Head of caudate nucleus (tissue), 42 donors: ENCODE results near the gene CTNNA1.
"Not testable (repeated sequence)": the region's sequence is repeated elsewhere in the genome, so short reads cannot be mapped to it uniquely, and the experiment has no call there.

Experiments used
- DNase-seq, 42 donors: peaks; one replicate each; pipeline versions ENCODE4 v3.0.0 to v3.0.0-alpha.2; 2020 to 2021; ENCODE audit warnings: mixed read lengths in 7 of 42
- intact Hi-C: fragments of 100-400 bp; cut with DNase I; formaldehyde crosslinking; loops from one replicate; pipeline ENCODE4 v1.15.0; 2022

The CTNNA1 gene

DNA sequence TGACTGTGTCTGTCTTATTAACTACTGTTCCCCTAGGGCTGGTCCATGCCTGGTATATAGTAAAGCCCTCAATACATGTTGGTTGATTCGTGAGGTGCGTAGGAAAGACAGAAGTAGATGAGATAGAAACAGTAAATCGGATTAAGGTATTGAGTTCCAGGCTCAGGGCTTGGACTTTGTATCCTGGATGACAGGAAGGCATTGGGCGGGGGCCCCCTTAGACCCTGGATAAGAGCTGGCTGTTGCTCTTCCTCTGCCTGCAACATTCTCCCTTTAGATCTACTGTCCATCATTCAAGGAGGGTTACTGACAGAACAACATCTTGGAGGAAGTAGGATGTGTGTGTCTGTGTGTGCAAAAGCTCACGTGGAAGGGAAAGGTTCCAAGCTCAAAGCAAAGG lies 31.2 kb upstream of the CTNNA1 start:
- intact Hi-C loops: no loop called here
- no peak for DNase-seq

DNA sequence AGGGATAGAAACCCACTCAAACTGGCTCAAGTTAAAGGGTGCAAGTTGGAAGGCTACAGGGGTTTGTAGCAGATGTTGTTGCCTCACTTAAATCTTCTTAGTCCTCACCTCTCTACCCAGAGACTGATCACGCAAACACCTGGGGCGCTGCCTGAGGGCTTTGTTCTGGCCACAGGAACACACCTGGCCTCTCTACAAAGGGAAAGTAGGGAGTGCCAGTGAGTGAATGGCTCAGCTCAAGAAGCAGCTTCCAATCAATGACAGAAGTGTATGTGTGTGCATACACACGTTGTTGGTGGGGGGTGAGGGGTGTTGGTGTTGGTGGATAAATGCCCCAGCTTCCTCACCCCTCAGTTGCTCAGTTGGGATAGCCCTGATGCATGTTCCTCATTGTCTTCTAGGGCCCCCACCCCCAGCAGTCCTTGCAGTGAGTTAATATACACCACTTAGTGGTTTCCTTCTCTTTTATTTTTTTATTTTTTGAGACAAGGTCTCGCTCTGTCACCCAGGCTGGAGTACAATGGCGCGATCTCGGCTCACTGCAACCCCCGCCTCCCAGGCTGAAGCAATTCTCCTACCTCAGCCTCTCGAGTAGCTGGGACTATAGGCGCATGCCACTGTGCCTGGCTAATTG lies 30.6 kb upstream of the CTNNA1 start:
- intact Hi-C loops: no loop called here
- DNase-seq: no peak

DNA sequence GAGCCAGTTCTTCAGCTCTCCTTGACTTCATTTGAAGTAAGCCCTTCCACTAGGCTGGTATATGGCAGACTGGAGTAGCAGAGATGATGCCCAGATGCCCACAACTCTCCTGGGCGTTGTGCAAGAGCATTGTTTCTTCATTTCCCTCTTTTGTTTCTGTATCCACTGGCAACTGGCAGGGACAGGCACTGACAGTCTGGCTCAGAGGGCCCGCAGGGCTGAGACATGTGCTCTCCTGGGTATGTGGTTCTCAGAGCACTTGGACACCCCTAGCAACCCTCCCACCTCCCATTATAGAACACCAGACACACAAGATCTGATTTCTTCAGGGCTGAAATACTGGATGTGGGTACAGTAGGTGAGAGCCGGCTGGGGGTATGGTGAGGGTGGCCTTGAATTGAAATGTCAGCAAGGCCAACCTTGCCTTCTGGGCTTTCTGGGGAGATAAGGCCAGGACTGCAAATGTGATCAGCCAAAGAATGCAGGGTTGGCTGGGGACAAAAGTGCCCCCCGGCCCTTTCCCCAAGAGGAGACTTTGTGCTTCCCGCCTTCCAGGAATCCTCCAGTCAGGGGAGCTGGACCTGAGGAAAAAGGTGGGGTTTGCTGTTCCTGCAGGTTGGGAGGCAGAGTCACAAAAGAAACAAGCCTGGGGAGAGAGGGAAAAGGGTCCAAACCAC lies 28.6 kb upstream of the CTNNA1 start:
- intact Hi-C loops: no loop called here
- DNase-seq: peak in 7 of 42 donors; percentile 15 to 46 (median 22)

DNA sequence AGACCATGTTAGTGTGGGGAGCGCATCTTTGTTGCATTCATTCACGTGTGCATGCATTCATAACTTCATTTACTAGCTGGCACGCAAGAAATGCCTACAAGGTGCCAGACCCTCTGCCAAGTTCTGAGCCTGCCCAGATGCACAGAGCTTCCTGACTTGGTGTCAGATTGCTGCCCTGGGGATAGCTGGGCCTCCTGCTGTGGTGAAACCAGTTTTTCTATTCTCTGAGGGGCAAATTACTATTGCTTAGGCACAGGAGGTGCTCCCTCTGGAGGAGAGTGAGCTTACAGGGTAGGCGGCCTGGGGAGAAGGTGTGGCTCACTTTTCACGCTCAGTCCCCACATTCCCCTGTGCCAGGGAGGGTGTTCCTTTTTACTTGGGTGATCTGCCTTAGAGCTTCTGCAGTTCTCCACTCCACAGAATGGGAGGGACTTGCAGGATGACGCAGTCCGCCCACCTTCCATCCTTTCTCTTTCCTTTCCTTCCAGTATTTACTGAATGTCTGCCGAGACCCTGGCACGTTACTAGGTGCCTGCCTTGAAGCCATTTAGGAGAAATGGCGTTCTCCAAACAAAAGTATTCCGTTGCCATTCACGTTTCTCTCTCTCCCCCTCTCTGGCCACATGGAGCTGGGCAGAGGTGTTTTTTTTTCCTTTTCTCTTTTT lies 27.9 kb upstream of the CTNNA1 start:
- peak; percentile 36 to 92 (median 71) for DNase-seq
- intact Hi-C loops: no loop called here

DNA sequence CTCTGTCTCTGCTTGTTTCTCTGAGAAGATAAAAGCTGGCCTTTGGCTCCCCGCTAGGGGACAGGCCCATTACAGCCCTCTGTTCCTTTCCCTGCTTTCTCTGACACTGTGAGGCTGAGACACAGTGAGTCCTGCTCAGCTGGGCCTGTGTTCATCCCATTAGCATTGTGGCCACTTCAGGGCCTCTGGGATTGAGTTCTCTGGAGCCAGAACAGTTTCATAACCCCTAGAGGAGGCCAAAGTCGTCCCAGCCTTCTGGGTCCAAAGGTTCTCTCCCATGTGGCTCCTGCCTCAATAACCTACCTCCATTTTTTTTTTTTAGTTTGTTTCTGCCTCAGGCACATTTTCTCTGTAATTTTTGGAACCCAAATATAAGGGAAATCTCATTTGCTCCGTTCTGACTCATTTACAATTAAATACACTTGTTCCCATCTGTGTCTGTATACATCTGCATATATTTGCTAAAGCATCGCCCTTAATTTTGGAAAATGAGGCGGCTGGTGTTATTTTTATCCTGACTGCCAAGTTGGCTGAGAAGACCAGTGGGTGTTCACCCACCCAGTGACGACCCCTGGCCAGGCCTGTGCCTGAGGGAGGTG lies 27.3 kb upstream of the CTNNA1 start:
- intact Hi-C loops: no loop called here
- peak in 14 of 42 donors; percentile 10 to 62 (median 30) for DNase-seq

GRCh38 chr5:138726848-138727247 lies 26.4 kb upstream of the CTNNA1 start:
- intact Hi-C loops: no loop called here
- DNase-seq: peak in 34 of 42 donors; percentile 19 to 78 (median 47)

DNA sequence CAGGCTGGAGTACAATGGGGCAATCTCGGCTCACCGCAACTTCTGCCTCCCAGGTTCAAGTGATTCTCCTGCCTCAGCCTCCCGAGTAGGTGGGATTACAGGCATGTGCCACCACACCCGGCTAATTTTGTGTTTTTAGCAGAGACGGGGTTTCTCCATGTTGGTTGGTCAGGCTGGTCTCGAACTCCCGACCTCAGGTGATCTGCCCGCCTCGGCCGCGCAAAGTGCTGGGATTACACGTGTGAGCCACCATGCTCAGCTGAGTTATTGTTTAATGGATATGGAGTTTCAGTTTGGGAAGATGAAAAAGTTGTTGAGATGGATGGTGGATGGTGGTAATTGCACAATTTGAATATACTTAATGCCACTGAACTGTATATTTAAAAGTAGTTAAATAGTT lies 22.7 kb upstream of the CTNNA1 start:
- DNase-seq, intact Hi-C loops: not testable (repeated sequence)

DNA sequence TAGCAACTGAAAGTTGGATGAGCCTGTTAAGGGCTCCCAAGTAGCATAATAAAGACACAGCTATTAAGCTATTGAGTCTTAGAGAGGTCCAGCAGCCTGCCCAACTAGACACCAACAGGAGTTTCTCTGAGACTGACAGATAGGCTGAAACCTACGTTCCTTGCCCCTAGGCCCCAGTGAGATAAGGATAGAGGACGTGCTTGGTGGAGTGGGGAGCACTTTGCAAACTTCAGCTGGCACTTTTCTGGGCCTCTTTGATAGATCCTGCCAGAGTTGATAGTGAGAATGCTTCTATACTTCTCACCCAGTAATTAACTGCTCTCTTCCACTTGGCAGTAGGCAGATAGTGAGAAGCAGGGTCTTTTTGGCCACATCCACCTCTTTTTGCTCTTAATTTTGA lies 20.8 kb upstream of the CTNNA1 start:
- intact Hi-C loops: no loop called here
- no peak for DNase-seq

DNA sequence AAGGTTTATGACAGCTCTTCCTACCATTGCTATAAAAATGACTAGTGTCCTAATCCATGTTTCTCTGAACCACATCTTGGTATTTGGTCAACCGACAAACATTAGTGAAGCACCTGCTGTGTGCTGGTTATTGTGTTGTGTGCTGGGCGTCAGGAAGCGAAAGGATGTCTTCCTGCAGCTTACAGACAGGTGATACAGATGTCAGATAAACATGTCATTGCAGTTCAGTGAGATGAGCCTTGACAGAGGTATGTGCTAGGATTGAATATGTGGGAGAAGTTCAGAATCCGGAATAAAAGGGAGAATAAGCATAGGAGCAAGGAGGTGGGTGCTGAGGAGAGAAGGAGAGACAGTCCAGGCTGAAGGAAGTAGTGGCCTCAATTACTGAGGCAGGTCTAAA lies 20.3 kb upstream of the CTNNA1 start:
- intact Hi-C loops: no loop called here
- no peak for DNase-seq

DNA sequence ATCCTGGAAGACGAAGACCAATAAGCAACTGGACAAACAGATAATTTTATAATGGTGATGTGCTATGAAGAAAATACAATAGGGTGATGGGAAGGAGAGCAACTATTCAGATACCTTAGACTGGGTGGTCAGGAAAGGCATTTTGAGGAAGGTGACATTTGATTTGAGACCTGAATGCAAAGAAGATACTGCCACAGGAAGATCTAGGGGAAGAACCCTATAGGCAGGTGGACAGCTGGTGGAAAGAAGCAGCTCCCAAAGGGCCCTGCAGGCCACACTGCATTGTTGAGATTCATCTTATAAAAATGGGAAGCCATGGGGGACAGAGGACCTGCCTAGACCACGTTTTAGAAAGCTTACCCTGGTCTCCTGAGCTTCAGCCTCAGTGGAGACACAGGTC lies 19.7 kb upstream of the CTNNA1 start:
- intact Hi-C loops: no loop called here
- no peak for DNase-seq

GRCh38 chr5:138736293-138736692 lies 16.9 kb upstream of the CTNNA1 start:
- intact Hi-C loops: no loop called here
- no peak for DNase-seq

DNA sequence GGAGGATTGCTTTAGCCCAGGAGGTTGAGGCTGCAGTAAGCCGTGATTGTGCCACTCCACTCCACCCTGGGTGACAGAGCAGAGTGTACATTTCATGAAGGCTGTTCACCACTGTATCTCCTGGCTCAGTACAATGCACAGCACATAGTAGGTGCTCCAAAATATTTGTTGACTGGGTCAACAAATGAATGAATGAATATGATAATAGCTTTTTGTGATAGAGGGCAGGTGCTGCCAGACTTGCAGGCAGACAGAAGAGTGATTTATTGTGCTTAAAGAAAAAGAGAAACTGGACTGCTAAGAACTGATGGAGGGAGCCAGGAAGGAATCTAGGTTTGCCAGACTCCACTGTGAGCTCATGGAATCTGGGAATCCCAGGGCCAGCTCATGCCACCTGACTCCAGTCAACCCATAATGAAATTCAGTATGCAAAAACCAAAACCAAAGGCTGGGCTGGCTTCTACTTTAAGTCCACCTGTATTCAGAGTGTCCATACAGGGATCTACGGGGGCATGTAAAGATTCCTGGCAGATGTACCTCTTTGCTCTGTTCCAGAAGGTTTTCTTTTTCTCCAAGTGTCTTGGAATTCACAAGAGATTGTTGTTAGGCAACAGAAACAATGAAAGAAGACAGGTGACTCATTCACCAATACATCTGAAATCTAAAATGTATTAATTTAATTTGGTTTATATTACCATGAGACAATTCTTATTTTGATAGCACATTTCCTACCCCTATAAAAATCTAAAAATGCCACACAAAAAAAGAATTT lies 15.5 kb upstream of the CTNNA1 start:
- intact Hi-C loops: no loop called here

DNA sequence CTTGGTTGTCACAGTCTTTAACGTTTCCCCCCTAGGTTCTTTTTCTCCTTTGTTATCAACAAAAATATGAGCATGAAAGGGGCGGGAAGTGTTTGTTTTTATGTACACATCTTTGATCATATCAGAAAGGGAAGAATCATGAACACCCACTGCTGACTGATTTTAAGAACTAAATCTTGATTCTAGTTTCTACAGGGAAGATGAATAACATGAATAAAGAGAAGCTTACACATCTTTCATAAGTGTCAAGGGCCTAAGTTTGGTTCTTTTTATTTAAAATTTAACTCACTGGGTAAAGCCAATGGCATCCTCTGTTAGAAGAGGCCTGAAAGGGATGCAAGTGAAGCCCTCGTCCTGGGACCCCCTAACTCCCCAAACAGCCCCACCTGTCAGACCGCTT lies 14.8 kb upstream of the CTNNA1 start:
- intact Hi-C loops: no loop called here
- no peak for DNase-seq

More for the DNA sequence above, 15.5 kb upstream of the CTNNA1 start:
- DNase-seq: peak in 1 of 42 donors; percentile 42

DNA sequence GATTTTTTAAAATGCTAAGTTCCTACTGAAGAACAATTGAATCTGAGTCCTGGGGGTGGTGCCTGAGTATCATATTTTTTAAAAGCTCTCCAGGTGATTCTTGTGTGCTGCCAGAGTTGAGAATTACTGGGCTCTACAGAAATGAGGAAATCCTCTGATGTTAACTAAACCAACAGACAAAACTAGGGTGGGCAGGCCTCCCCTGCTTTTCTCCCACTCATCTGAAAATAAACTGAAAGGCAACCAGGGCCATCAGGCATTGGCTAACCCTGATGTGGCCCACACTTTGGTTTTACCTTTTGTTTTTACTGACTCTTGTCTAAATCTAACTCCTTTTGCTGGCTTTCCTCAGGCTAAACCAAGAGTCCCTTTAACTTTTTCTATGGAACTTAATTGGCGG lies 13.3 kb upstream of the CTNNA1 start:
- no peak for DNase-seq
- intact Hi-C loops: no loop called here

GRCh38 chr5:138743484-138743883 lies 9.7 kb upstream of the CTNNA1 start:
- no peak for DNase-seq
- intact Hi-C loops: no loop called here

DNA sequence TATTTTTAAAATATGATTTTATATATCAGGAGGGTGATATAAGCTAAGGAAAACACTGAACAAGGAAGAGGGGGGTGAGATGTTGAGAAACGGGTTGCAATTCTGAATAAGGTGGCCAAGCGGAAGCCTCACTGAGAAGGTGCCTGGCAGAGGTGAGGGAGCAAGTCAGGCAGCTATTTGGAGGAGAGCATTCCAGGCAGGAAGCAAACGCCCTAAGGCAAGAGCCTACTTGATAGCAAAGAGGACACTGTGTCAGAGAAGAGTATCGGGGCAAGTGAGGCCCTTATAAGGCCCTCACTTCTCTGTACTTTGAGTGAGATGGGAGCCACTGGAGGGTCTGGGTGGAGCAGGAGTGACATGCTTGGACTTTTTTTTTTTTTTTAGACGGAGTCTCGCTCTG lies 8.0 kb upstream of the CTNNA1 start:
- no peak for DNase-seq
- intact Hi-C loops: no loop called here

DNA sequence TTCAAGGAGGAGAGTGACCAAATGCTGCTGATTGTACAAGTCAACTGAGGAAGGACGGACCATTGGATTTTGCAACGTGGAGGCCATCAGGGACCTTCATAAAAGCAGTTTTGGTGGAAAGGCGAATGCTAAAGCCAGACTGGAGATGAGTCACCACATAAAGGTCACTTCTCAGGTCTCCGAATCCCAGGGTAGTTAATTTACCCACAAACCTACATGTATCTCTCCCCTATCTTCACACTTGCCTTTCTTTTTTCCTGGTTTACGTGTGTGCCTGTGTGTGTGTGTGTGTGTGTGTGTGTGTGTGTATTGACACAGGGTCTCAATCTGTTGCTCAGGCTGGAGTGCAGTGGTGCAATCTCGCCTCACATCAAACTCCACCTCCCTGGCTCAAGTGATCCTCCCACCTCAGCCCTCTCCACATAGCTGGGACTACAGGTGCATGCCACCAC lies 4.6 kb upstream of the CTNNA1 start:
- intact Hi-C loops: no loop called here
- DNase-seq: no peak

DNA sequence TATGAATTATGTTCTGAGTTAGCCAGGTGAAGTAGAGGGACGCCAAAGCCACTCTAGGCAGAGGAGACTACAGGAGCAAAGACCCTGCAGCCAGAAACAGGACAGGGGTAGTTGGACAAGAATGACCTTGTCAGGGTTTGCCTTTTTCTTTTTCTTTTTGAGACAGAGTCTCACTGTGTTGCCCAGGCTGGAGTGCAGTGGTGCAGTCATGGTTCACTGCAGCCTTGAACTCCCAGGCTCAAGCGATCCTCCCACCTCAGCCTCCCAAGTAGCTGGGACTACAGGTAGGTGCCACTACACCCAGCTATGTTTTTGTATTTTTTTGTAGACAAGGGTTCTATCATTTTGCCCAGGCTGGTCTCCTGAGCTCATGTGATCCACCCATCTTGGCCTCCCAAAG lies 1.9 kb upstream of the CTNNA1 start:
- DNase-seq, intact Hi-C loops: not testable (repeated sequence)

DNA sequence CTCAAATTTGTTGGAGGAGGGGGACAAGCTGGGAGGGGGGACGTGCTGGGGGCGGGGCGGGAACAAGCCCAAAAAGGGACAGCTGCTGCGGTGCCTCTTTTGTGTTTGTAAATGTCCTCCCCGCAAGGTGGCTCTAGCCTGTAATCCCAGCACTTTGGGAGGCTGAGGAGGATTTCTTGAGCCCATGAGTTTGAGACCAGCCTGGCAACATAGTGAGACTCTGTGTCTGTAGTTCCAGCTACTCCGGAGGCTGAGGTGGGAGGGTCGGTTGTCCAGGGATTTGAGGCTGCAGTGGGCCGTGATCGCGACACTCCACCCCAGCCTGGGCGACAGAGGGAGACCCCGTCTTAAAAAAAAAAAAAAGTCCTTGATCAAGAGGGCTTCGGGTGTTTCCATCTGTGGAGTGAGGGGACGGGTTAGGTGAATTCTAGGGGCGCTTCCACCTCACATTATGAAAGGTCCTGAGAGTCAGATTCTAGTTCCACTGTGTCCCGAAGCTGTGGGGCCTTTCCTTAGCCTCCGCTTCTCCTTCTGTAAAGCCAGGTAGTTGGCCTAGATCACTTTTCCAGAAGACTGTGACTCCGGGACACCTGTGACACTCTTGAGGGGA lies 779 bp upstream of the CTNNA1 start:
- intact Hi-C loops: no loop called here
- peak in 2 of 42 donors; percentile 7 to 18 for DNase-seq
